Breast epithelium (tissue), 4 donors: ENCODE results near the gene ZNF408. TPM values are rescaled to one million over a fixed set of nuclear protein-coding genes. Genes with fewer than 3 reads are reported as not detected.
A peak's percentile ranks its signal among the peaks of the same experiment; 100 is the strongest.
"Not testable (repeated sequence)": the region's sequence is repeated elsewhere in the genome, so short reads cannot be mapped to it uniquely, and the experiment has no call there.

Experiments used
- DNase-seq, 2 donors: peaks; one replicate each; pipeline ENCODE4 v3.0.0-alpha.2; 2019; ENCODE audit warnings: low spot score in 2 of 2
- H3K27ac ChIP-seq, 2 donors: fragments of 200-600 bp; sonication (generic) in 1 of 2; one replicate each; pipeline ENCODE4 v1.5.1; 2016 to 2019; ENCODE audit warnings: mild to moderate bottlenecking in 1 of 2
- H3K27me3 ChIP-seq, 2 donors: fragments of 200-600 bp; sonication (generic) in 1 of 2; one replicate each; pipeline versions ENCODE4 v1.5.1 to v1.6.0; 2017 to 2019; ENCODE audit warnings: control low read depth in 1 of 2, mild to moderate bottlenecking in 1 of 2
- H3K36me3 ChIP-seq: fragments of 200-600 bp; one replicate; pipeline ENCODE4 v1.5.1; 2019
- H3K4me1 ChIP-seq, 2 donors: fragments of 200-600 bp; sonication (generic); one replicate each; pipeline ENCODE4 v1.5.1; 2016 to 2019; ENCODE audit warnings: control low read depth in 1 of 2
- H3K4me3 ChIP-seq, 3 donors: fragments of 200-600 bp; sonication (generic); 1 replicate in 2 of 3; 2 replicates in 1 of 3; pipeline ENCODE4 v1.5.1; 2016 to 2019; ENCODE audit warnings: mild to moderate bottlenecking in 3 of 3, moderate library complexity in 2 of 3
- H3K9me3 ChIP-seq, 2 donors: fragments of 200-600 bp; sonication (generic) in 1 of 2; one replicate each; pipeline ENCODE4 v1.5.1; 2016 to 2019; ENCODE audit warnings: control low read depth in 1 of 2
- CTCF ChIP-seq, 3 donors: fragments of 450-650 bp; IDR thresholded peaks; one replicate each; pipeline ENCODE4 v1.5.1; 2016 to 2017; ENCODE audit warnings: antibody characterized with exemption in 3 of 3, mild to moderate bottlenecking in 3 of 3, moderate library complexity in 3 of 3
- POLR2A ChIP-seq: fragments of 450-650 bp; IDR thresholded peaks from one replicate; pipeline ENCODE4 v1.6.1; 2016; ENCODE audit warnings: antibody characterized with exemption, mild to moderate bottlenecking, moderate library complexity
- POLR2AphosphoS5 ChIP-seq, 3 donors: sonication (generic); formaldehyde crosslinking; IDR thresholded peaks; one replicate each; pipeline ENCODE4 v1.6.1; 2017; ENCODE audit warnings: antibody characterized with exemption in 3 of 3
- intact Hi-C: fragments of 100-400 bp; cut with DNase I; formaldehyde crosslinking; loops from one replicate; pipeline ENCODE4 v1.15.1; 2023; ENCODE audit warnings: low total_unique reads
- total RNA-seq, 3 donors: library from RNA; depleted of rRNA; stranded (reverse); fragments of >200 nt; gene quantifications; one replicate each; pipeline ENCODE4 v1.1.0, GENCODE V29; 2016

The ZNF408 gene
- total RNA-seq, 3 donors from 2014 or later = 6.4 to 8.0 (median 7.5) TPM

DNA sequence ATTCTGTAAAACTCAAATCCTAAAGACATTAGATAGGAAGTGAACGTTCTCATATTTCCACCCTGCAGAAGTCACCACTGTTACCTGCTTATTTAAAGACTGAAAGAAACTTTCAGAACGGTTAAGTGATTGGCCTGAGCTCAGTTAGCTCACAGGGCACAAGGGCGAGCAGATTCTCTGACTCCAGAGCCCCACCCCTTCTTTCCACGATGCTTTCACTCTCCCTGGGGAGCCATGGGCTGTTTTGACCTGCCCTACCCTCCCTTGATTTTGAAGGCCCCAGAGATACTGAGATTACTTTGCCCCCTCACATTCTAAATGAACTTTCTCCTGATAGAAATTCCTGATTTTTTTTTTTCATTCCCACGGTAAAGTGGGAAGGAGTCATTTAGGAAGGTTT, 34.3 kb upstream of the ZNF408 start:
- peaks cover 5% of the 10 kb centered on the region for H3K36me3 ChIP-seq
- no peaks in the 10 kb centered on the region for H3K9me3 ChIP-seq
- H3K4me1 ChIP-seq = no peaks in the 10 kb centered on the region
- no peaks in the 10 kb centered on the region for H3K27me3 ChIP-seq
- no peak for DNase-seq
- no peak for TF ChIP-seq POLR2AphosphoS5 (IDR thresholded peaks at IDR 0.05)
- TF ChIP-seq CTCF (IDR thresholded peaks at IDR 0.05) = no peak
- no peak for TF ChIP-seq POLR2A
- intact Hi-C loops = no loop called here
- H3K27ac ChIP-seq = peak overlapping the region; percentile 2 to 83
- H3K4me3 ChIP-seq = no peak overlapping the region

DNA sequence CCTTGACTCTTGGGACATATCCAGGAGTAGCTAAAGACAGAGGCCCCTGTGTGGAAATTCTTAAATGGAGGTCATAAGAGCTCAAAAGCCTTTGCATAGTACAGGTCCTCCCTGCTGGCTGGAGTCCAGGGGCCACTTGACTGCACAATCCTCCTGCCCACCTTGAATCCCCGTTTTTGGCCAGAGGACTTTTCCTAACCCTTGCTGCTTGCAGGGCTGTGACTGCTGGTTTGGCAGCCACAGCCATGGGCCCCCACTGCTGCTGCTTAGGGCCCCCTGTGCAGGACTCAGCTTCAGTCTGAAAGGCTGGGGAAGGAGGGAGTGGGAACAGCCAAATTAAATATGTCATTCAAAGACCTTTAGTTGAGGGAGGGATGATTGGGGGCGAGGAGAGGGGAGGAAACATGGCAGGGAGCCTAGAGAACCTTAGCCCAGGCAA, 33.8 kb upstream of the ZNF408 start:
- no peaks in the 10 kb centered on the region for H3K9me3 ChIP-seq
- intact Hi-C loops = no loop called here
- no peaks in the 10 kb centered on the region for H3K4me1 ChIP-seq
- no peak overlapping the region for H3K4me3 ChIP-seq
- TF ChIP-seq CTCF (IDR thresholded peaks at IDR 0.05) = no peak
- no peak for TF ChIP-seq POLR2A
- TF ChIP-seq POLR2AphosphoS5 (IDR thresholded peaks at IDR 0.05) = no peak
- peaks cover 8% of the 10 kb centered on the region for H3K36me3 ChIP-seq
- H3K27ac ChIP-seq = peak overlapping the region; percentile 2 to 83
- H3K27me3 ChIP-seq = no peaks in the 10 kb centered on the region
- no peak for DNase-seq

- TF ChIP-seq CTCF (IDR thresholded peaks at IDR 0.05) (no peak), POLR2AphosphoS5 (IDR thresholded peaks at IDR 0.05) (no peak), POLR2A (no peak)
- Histone ChIP-seq H3K4me3 (no peak overlapping the region), H3K36me3 (peaks cover 9% of the 10 kb centered on the region), H3K4me1 (no peaks in the 10 kb centered on the region), H3K9me3 (no peaks in the 10 kb centered on the region), H3K27ac (peak overlapping the region in 1 of 2 donors; percentile 44), H3K27me3 (no peaks in the 10 kb centered on the region)
- no peak for DNase-seq
- intact Hi-C loops = no loop called here
Observed at GRCh38 chr11:46668480-46669085, 32.2 kb upstream of the ZNF408 start.

DNA sequence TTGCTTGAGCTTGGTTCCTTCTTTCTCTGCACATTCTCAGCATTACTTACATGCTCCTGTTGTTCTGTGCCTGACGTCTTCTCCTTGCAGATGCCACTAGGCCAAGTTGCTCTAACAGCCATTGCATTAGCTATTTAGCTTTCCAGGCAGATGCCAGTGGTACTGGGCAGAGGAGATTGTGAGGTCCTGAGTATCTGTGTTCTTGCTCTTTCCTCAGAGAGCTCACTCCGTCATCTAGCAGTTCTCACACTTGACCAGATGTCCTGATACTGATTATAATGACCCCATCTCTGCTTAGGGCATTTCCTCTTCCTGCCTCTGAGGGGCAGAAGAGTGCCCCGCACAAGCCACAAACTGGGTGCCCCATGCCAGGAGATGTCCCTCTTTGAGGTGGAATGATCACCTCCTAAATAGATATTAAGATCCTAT, 31.1 kb upstream of the ZNF408 start:
- Histone ChIP-seq H3K9me3 (no peaks in the 10 kb centered on the region), H3K4me1 (peaks cover under 1 to 4% of the 10 kb centered on the region in 2 donors), H3K36me3 (peaks cover 9% of the 10 kb centered on the region), H3K27ac (no peak overlapping the region), H3K27me3 (no peaks in the 10 kb centered on the region), H3K4me3 (no peak overlapping the region)
- TF ChIP-seq CTCF (IDR thresholded peaks at IDR 0.05) (no peak), POLR2A (no peak), POLR2AphosphoS5 (IDR thresholded peaks at IDR 0.05) (no peak)
- DNase-seq = no peak
- intact Hi-C loops = no loop called here

DNA sequence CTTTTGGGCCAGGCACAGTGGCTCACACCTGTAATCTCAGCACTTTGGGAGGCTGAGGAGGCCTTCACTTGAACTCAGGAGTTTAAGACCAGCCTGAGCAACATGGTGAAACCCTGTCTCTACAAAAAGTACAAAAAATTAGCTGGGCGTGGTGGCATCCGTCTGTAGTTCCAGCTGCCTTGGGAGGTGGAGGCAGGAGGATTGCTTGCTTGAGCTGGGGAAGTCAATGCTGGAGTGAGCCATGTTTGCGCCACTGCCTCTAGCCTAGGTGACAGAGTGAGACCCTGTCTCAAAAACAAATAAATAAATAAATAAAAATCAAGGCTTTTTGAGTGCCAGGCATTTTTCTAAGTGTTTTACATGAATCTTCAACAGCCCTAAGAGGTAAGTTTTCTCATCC, 30.3 kb upstream of the ZNF408 start:
- H3K4me3 ChIP-seq, H3K4me1 ChIP-seq, H3K27ac ChIP-seq, DNase-seq, H3K9me3 ChIP-seq, intact Hi-C loops, H3K27me3 ChIP-seq, H3K36me3 ChIP-seq: not testable (repeated sequence)

DNA sequence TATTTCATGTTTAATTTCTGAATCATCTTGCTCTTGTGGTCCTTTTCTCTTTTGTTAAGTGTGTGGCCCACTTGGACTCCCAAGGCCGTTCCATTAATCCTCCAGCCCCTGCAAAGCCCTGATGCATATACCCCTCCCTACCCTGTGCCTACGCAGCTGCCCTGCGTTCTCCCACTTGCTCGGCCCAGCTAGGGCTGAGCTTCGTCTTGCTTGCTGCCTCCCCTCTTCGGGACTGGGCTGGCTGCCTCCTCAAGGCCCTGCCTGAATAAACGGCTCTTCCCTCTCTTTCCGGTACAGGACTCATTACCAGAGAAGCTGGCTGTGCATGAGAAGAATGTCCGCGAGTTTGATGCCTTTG, 28.9 kb upstream of the ZNF408 start:
- Histone ChIP-seq H3K4me1 (peaks cover 12 to 13% of the 10 kb centered on the region in 2 donors), H3K4me3 (no peak overlapping the region), H3K36me3 (peaks cover 9% of the 10 kb centered on the region), H3K27me3 (no peaks in the 10 kb centered on the region), H3K9me3 (no peaks in the 10 kb centered on the region), H3K27ac (no peak overlapping the region)
- DNase-seq = no peak
- TF ChIP-seq CTCF (IDR thresholded peaks at IDR 0.05) = no peak
- no peak for TF ChIP-seq POLR2AphosphoS5 (IDR thresholded peaks at IDR 0.05)
- no peak for TF ChIP-seq POLR2A
- intact Hi-C loops = no loop called here
